ENCODE data around the gene GJA9. TPM values are rescaled to one million over a fixed set of nuclear protein-coding genes. Genes with fewer than 3 reads are reported as not detected.
"Not testable (repeated sequence)": the region's sequence is repeated elsewhere in the genome, so short reads cannot be mapped to it uniquely, and the experiment has no call there.

GJA9 gene
- total RNA-seq, 1 experiment from 2014 or later, result not detected

DNA sequence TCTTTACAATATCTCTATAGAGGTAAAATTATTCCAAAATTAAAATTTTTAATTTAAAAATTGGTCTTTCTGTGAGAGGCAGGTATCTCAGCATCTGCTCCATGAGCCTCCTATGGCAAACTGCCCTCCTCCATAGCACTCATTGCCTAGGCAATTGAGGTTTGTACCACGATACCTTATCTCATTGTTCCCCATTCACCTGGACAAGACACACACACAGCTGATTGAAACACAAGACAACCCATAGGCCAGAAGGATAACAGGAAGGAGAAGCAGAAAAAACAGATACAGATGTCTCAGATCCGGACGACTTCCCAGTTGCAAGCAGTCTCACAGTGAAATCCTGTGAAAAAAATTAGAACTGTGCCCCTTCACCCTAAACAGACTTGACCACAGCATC lies 36.0 kb upstream of the GJA9 start:
- DNase-seq, result peak; percentile 16
- no peaks in the 10 kb centered on the region for H3K9me2 ChIP-seq (replicated peaks; ENCODE audit: insufficient read depth, low read length)
- no peaks in the 10 kb centered on the region for H3K9me3 ChIP-seq (ENCODE audit: low read length)
- H4K20me1 ChIP-seq (ENCODE audit: insufficient read depth, low read depth, low read length), result no peaks in the 10 kb centered on the region
- H3K27me3 ChIP-seq (ENCODE audit: low read length), result no peaks in the 10 kb centered on the region
- peaks cover 8% of the 10 kb centered on the region for H3K4me1 ChIP-seq (ENCODE audit: low read length)
- H3K4me3 ChIP-seq (ENCODE audit: low read length), result no peak overlapping the region
- no peak overlapping the region for H3K4me2 ChIP-seq (ENCODE audit: low read depth, low read length, poor library complexity, severe bottlenecking)
- no peaks in the 10 kb centered on the region for H3K36me3 ChIP-seq (ENCODE audit: insufficient read depth, low read length)
- no peak overlapping the region for H3K9ac ChIP-seq (ENCODE audit: low read length)
- H3K27ac ChIP-seq (ENCODE audit: low read length), result no peak overlapping the region
- no peak overlapping the region for H2AFZ ChIP-seq (ENCODE audit: low read length)
- no peaks in the 10 kb centered on the region for H3K79me2 ChIP-seq (ENCODE audit: low read length)

DNA sequence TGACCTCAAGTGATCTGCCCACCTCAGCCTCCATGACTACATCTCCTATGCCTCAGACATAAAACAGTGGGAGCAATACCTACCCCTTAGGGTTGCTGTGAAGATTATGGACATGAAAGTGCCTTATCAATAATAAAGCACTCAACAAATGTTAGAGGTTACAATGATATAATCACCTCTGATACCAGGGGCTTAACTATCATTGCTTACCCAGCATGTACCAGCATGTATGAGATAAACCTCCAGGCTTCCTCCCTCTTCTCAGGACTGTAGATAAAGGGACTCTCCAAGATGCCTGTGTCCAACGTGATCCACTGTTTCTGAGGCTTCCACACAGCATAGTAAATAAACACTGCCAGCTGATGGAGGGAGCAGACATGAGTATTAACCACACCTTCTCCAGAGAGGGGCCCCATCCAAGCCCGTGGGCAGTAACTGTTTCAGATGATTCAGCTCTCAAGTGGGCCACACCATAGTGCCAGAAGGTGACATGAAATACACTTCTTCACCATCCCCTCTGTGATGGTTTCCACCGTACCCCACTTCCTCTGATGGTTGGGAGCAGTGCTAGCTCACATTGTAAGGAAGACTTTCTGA lies 34.1 kb upstream of the GJA9 start:
- H3K4me3 ChIP-seq (ENCODE audit: low read length), result no peak overlapping the region
- H4K20me1 ChIP-seq (ENCODE audit: insufficient read depth, low read depth, low read length), result no peaks in the 10 kb centered on the region
- H3K27me3 ChIP-seq (ENCODE audit: low read length), result no peaks in the 10 kb centered on the region
- H3K27ac ChIP-seq (ENCODE audit: low read length), result no peak overlapping the region
- H3K79me2 ChIP-seq (ENCODE audit: low read length), result no peaks in the 10 kb centered on the region
- peaks cover 8% of the 10 kb centered on the region for H3K4me1 ChIP-seq (ENCODE audit: low read length)
- no peaks in the 10 kb centered on the region for H3K9me3 ChIP-seq (ENCODE audit: low read length)
- H3K4me2 ChIP-seq (ENCODE audit: low read depth, low read length, poor library complexity, severe bottlenecking), result no peak overlapping the region
- H3K36me3 ChIP-seq (ENCODE audit: insufficient read depth, low read length), result no peaks in the 10 kb centered on the region
- H3K9ac ChIP-seq (ENCODE audit: low read length), result no peak overlapping the region
- no peak overlapping the region for H2AFZ ChIP-seq (ENCODE audit: low read length)
- no peaks in the 10 kb centered on the region for H3K9me2 ChIP-seq (replicated peaks; ENCODE audit: insufficient read depth, low read length)
- peak; percentile 10 for DNase-seq

DNA sequence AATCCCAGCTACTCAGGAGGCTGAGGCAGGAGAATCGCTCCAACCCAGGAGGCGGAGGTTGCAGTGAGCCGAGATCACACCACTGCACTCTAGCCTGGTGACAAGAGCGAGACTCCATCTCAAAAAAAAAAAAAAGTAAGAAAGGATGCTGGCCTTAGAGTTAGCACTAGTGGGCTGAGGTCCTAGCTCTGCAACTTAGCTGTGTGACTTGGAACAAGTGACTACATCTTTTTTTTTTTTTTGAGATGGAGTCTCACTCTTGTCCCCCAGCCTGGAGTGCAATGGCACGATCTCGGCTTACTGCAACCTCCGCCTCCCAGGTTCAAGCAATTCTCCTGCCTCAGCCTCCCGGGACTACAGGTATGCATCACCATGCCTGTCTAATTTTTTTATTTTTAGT lies 33.5 kb upstream of the GJA9 start:
- H3K4me1 ChIP-seq (ENCODE audit: low read length); H3K4me2 ChIP-seq (ENCODE audit: low read depth, low read length, poor library complexity, severe bottlenecking); DNase-seq; H3K9me3 ChIP-seq (ENCODE audit: low read length); H2AFZ ChIP-seq (ENCODE audit: low read length); H3K36me3 ChIP-seq (ENCODE audit: insufficient read depth, low read length); H3K27ac ChIP-seq (ENCODE audit: low read length); H4K20me1 ChIP-seq (ENCODE audit: insufficient read depth, low read depth, low read length); H3K27me3 ChIP-seq (ENCODE audit: low read length); H3K79me2 ChIP-seq (ENCODE audit: low read length); H3K4me3 ChIP-seq (ENCODE audit: low read length); H3K9ac ChIP-seq (ENCODE audit: low read length); H3K9me2 ChIP-seq (replicated peaks; ENCODE audit: insufficient read depth, low read length): not testable (repeated sequence)

DNA sequence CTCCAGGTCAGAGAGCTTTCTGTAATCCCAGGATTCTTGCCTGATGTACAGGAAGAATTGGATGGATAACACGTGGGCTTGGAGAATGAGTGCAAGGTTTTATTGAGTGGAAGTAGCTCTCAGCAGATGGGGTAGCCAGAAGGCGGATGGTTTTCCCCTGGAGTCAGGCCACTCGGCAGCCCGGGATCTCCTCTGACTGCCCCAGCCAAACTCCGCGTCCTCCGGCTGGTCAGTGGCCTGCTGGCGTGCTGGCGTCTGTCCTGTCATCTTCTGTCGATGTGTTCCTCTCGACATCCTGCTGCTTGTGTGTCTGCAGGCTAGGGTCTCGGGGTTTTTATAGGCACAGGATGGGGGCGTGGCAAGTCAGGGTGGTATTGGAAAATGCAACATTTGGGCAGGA lies 27.4 kb upstream of the GJA9 start:
- Histone ChIP-seq H3K79me2 (ENCODE audit: low read length) (no peaks in the 10 kb centered on the region), H3K4me1 (ENCODE audit: low read length) (no peaks in the 10 kb centered on the region), H3K27me3 (ENCODE audit: low read length) (no peaks in the 10 kb centered on the region), H3K9me2 (replicated peaks; ENCODE audit: insufficient read depth, low read length) (no peaks in the 10 kb centered on the region), H3K36me3 (ENCODE audit: insufficient read depth, low read length) (no peaks in the 10 kb centered on the region), H2AFZ (ENCODE audit: low read length) (no peak overlapping the region), H3K9ac (ENCODE audit: low read length) (no peak overlapping the region), H3K4me2 (ENCODE audit: low read depth, low read length, poor library complexity, severe bottlenecking) (no peak overlapping the region), H3K9me3 (ENCODE audit: low read length) (no peaks in the 10 kb centered on the region), H4K20me1 (ENCODE audit: insufficient read depth, low read depth, low read length) (no peaks in the 10 kb centered on the region), H3K4me3 (ENCODE audit: low read length) (no peak overlapping the region), H3K27ac (ENCODE audit: low read length) (no peak overlapping the region)
- no peak for DNase-seq

DNA sequence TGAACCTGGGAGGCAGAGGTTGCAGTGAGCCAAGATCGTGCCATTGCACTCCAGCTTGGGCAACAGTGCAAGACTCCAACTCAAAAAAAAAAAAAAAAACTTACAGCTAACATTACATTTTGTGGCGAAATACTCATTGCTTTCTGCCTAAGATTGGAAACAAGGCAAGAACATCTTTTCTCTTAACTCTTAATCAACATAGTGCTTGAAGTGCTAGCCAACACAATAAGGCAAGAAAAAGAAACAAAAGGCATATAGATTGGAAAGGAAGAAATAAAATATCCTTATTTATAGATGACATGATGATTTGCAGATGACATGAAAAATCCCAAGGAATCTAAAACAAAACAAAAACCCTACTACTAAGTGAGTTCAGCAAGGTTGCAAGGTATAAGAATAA lies 24.6 kb upstream of the GJA9 start:
- Histone ChIP-seq H3K79me2 (ENCODE audit: low read length) (no peaks in the 10 kb centered on the region), H3K27ac (ENCODE audit: low read length) (no peak overlapping the region), H3K9ac (ENCODE audit: low read length) (no peak overlapping the region), H3K4me1 (ENCODE audit: low read length) (no peaks in the 10 kb centered on the region), H3K27me3 (ENCODE audit: low read length) (no peaks in the 10 kb centered on the region), H4K20me1 (ENCODE audit: insufficient read depth, low read depth, low read length) (no peaks in the 10 kb centered on the region), H2AFZ (ENCODE audit: low read length) (no peak overlapping the region), H3K36me3 (ENCODE audit: insufficient read depth, low read length) (no peaks in the 10 kb centered on the region), H3K4me3 (ENCODE audit: low read length) (no peak overlapping the region), H3K4me2 (ENCODE audit: low read depth, low read length, poor library complexity, severe bottlenecking) (no peak overlapping the region), H3K9me2 (replicated peaks; ENCODE audit: insufficient read depth, low read length) (no peaks in the 10 kb centered on the region), H3K9me3 (ENCODE audit: low read length) (no peaks in the 10 kb centered on the region)
- DNase-seq, result no peak

DNA sequence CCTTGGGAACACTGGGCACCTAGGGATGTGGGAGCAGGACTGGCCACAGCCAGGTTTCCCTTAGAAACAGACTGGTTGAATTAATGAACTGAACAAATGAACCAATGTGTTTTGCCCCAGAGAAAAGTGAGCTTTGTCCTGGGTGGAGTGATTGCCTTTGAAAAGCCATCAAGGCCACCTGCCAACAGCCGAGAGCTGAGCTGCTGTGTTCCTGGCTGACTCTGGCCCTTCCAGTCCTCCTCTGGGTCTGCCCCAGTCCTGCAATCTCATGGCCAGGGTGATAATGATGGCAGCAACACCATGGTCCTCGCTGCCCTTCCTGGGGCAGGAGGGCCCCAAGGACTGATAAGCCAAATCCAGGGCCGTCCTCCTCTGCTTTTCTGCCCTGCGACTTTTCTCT lies 18.2 kb upstream of the GJA9 start:
- Histone ChIP-seq H3K9ac (ENCODE audit: low read length) (no peak overlapping the region), H2AFZ (ENCODE audit: low read length) (no peak overlapping the region), H3K79me2 (ENCODE audit: low read length) (no peaks in the 10 kb centered on the region), H3K27me3 (ENCODE audit: low read length) (no peaks in the 10 kb centered on the region), H3K9me3 (ENCODE audit: low read length) (no peaks in the 10 kb centered on the region), H3K4me3 (ENCODE audit: low read length) (no peak overlapping the region), H4K20me1 (ENCODE audit: insufficient read depth, low read depth, low read length) (no peaks in the 10 kb centered on the region), H3K4me2 (ENCODE audit: low read depth, low read length, poor library complexity, severe bottlenecking) (no peak overlapping the region), H3K4me1 (ENCODE audit: low read length) (no peaks in the 10 kb centered on the region), H3K36me3 (ENCODE audit: insufficient read depth, low read length) (no peaks in the 10 kb centered on the region), H3K27ac (ENCODE audit: low read length) (no peak overlapping the region), H3K9me2 (replicated peaks; ENCODE audit: insufficient read depth, low read length) (no peaks in the 10 kb centered on the region)
- no peak for DNase-seq

DNA sequence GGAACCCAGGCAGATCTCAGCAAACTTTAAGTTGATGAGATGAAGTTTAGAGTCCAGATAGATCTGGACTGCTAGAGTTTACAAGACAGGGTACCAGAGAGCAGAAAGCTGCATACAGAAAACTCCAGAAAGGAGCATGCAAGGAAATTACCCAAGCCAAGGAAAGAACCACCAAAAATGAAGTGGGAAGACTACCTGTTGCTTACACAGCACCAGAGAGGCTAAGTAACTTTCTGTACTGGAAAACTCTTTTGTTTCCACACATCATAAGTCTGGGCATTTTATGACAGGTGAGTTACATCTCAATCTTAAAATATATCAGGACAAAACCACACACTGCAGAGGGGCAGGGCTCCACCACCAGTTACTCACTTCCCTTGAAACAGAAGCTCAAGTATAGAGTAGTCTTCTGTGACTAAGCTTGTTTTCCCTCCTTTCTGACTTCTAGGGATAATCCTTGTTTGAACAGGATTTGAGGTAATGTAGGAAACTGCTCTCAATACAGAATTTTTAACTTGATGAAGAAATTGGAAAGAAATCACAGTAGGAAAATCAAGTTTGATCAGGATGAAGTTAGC lies 17.4 kb upstream of the GJA9 start:
- H3K27ac ChIP-seq (ENCODE audit: low read length), result no peak overlapping the region
- no peaks in the 10 kb centered on the region for H3K27me3 ChIP-seq (ENCODE audit: low read length)
- no peaks in the 10 kb centered on the region for H3K4me1 ChIP-seq (ENCODE audit: low read length)
- H3K79me2 ChIP-seq (ENCODE audit: low read length), result no peaks in the 10 kb centered on the region
- no peaks in the 10 kb centered on the region for H4K20me1 ChIP-seq (ENCODE audit: insufficient read depth, low read depth, low read length)
- H3K36me3 ChIP-seq (ENCODE audit: insufficient read depth, low read length), result no peaks in the 10 kb centered on the region
- H3K9ac ChIP-seq (ENCODE audit: low read length), result no peak overlapping the region
- no peak overlapping the region for H3K4me3 ChIP-seq (ENCODE audit: low read length)
- H2AFZ ChIP-seq (ENCODE audit: low read length), result no peak overlapping the region
- no peak for DNase-seq
- no peaks in the 10 kb centered on the region for H3K9me3 ChIP-seq (ENCODE audit: low read length)
- no peaks in the 10 kb centered on the region for H3K9me2 ChIP-seq (replicated peaks; ENCODE audit: insufficient read depth, low read length)
- H3K4me2 ChIP-seq (ENCODE audit: low read depth, low read length, poor library complexity, severe bottlenecking), result no peak overlapping the region

DNA sequence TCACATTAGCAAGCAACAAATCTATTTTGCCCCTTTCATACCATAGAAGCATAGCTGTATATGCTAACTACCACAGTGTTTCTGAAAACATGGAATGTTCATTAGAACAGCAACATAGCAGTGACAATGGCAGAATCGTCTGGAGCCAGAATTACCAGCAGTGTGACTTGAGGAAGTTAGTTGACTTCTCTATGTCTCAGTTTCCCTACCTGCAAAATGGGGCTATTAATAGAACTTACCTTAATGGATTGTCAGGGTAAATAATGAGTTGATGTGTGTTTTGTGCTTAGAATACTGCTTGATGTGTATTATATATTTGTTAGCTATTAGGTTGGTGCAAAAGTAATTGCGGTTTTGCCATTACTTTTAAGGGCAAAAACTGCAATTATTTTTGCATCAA lies 14.8 kb upstream of the GJA9 start:
- Histone ChIP-seq H3K4me1 (ENCODE audit: low read length) (peaks cover 5% of the 10 kb centered on the region; the same call in 1 of the 2 replicates), H3K9me2 (replicated peaks; ENCODE audit: insufficient read depth, low read length) (no peaks in the 10 kb centered on the region), H2AFZ (ENCODE audit: low read length) (no peak overlapping the region), H3K27me3 (ENCODE audit: low read length) (no peaks in the 10 kb centered on the region), H3K9me3 (ENCODE audit: low read length) (no peaks in the 10 kb centered on the region), H4K20me1 (ENCODE audit: insufficient read depth, low read depth, low read length) (no peaks in the 10 kb centered on the region), H3K9ac (ENCODE audit: low read length) (no peak overlapping the region), H3K27ac (ENCODE audit: low read length) (no peak overlapping the region), H3K4me2 (ENCODE audit: low read depth, low read length, poor library complexity, severe bottlenecking) (no peak overlapping the region), H3K4me3 (ENCODE audit: low read length) (no peak overlapping the region), H3K79me2 (ENCODE audit: low read length) (no peaks in the 10 kb centered on the region), H3K36me3 (ENCODE audit: insufficient read depth, low read length) (no peaks in the 10 kb centered on the region)
- DNase-seq, result no peak
